Endothelial cell (in vitro differentiated cells): ENCODE measurements around the gene DDB1. TPM values are rescaled to one million over a fixed set of nuclear protein-coding genes. Genes with fewer than 3 reads are reported as not detected.

Experiments used
- DNase-seq: peaks from one replicate; pipeline ENCODE4 v3.0.0; 2021; ENCODE audit warnings: low spot score
- H3K27ac Mint-ChIP-seq: one replicate; pipeline ENCODE4 v1.8.0; 2021; ENCODE audit warnings: mixed read lengths, inconsistent platforms; ENCODE audit not compliant: unreplicated experiment
- H3K27me3 Mint-ChIP-seq: one replicate; pipeline ENCODE4 v1.8.0; 2021; ENCODE audit warnings: mild to moderate bottlenecking, moderate library complexity, mixed read lengths, inconsistent platforms; ENCODE audit not compliant: unreplicated experiment
- H3K36me3 Mint-ChIP-seq: one replicate; pipeline ENCODE4 v1.8.0; 2021; ENCODE audit warnings: mild to moderate bottlenecking, low read depth, mixed read lengths, inconsistent platforms; ENCODE audit not compliant: unreplicated experiment
- H3K4me1 Mint-ChIP-seq: one replicate; pipeline ENCODE4 v1.8.0; 2021; ENCODE audit warnings: mild to moderate bottlenecking, mixed read lengths, inconsistent platforms; ENCODE audit not compliant: unreplicated experiment
- H3K4me3 Mint-ChIP-seq: one replicate; pipeline ENCODE4 v1.8.0; 2021; ENCODE audit warnings: mild to moderate bottlenecking, mixed read lengths, inconsistent platforms; ENCODE audit not compliant: unreplicated experiment
- H3K9me3 Mint-ChIP-seq: one replicate; pipeline ENCODE4 v1.8.0; 2021; ENCODE audit warnings: mixed read lengths, inconsistent platforms; ENCODE audit not compliant: unreplicated experiment
- CTCF ChIP-seq: fragments of 200-600 bp; sonication (generic); IDR thresholded peaks from one replicate; pipeline ENCODE4 v1.5.0; 2021; ENCODE audit warnings: antibody characterized with exemption; ENCODE audit not compliant: unreplicated experiment
- total RNA-seq: library from RNA; stranded (reverse); fragmentation: NEBNext Ultra II Directional; extraction: Animal tissue kit (Norgen Biotek cat#: 25700); gene quantifications from one replicate; pipeline ENCODE4 v1.2.1, GENCODE V29; 2021; ENCODE audit not compliant: unreplicated experiment

DDB1 gene
- total RNA-seq, 1 donor from 2014 or later: 239 TPM

GRCh38 chr11:61273178-61274078 lies 59.5 kb downstream of the DDB1 start:
- Mint-ChIP-seq H3K27me3 (peaks cover 2% of the 10 kb centered on the region), H3K4me3 (no peak overlapping the region), H3K4me1 (peaks cover 5% of the 10 kb centered on the region), H3K36me3 (peaks cover 11% of the 10 kb centered on the region), H3K9me3 (no peaks in the 10 kb centered on the region), H3K27ac (no peak overlapping the region)
- no peak for TF ChIP-seq CTCF
- no peak for DNase-seq

- no peak for TF ChIP-seq CTCF
- H3K27me3 Mint-ChIP-seq: peaks cover 3% of the 10 kb centered on the region
- peaks cover under 1% of the 10 kb centered on the region for H3K4me1 Mint-ChIP-seq
- H3K4me3 Mint-ChIP-seq: no peak overlapping the region
- peaks cover 7% of the 10 kb centered on the region for H3K36me3 Mint-ChIP-seq
- no peak for DNase-seq
- no peak overlapping the region for H3K27ac Mint-ChIP-seq
- H3K9me3 Mint-ChIP-seq: no peaks in the 10 kb centered on the region
These were observed 60.2 kb downstream of the DDB1 start for GRCh38 chr11:61272731-61273130.

GRCh38 chr11:61270354-61271076 lies 62.4 kb downstream of the DDB1 start:
- H3K4me3 Mint-ChIP-seq: no peak overlapping the region
- no peaks in the 10 kb centered on the region for H3K9me3 Mint-ChIP-seq
- H3K4me1 Mint-ChIP-seq: no peaks in the 10 kb centered on the region
- no peak for DNase-seq
- no peak for TF ChIP-seq CTCF
- no peak overlapping the region for H3K27ac Mint-ChIP-seq
- H3K36me3 Mint-ChIP-seq: peaks cover 12% of the 10 kb centered on the region
- H3K27me3 Mint-ChIP-seq: peaks cover 5% of the 10 kb centered on the region

GRCh38 chr11:61268588-61269250 lies 64.2 kb downstream of the DDB1 start:
- H3K4me1 Mint-ChIP-seq: no peaks in the 10 kb centered on the region
- no peak overlapping the region for H3K27ac Mint-ChIP-seq
- no peak overlapping the region for H3K4me3 Mint-ChIP-seq
- no peaks in the 10 kb centered on the region for H3K9me3 Mint-ChIP-seq
- H3K27me3 Mint-ChIP-seq: peaks cover 5% of the 10 kb centered on the region
- peaks cover 6% of the 10 kb centered on the region for H3K36me3 Mint-ChIP-seq
- TF ChIP-seq CTCF: no peak
- DNase-seq: no peak
